ENCODE results near the gene POLR3A.
"Not testable (repeated sequence)": the region's sequence is repeated elsewhere in the genome, so short reads cannot be mapped to it uniquely, and the experiment has no call there.

POLR3A gene

GRCh38 chr10:78069151-78069550 lies 39.8 kb upstream of the POLR3A start:
- no peak overlapping the region for H3K9ac ChIP-seq (ENCODE audit: low read length)
- no peak for TF ChIP-seq EZH2phosphoT487 (IDR thresholded peaks at IDR 0.05; ENCODE audit: low read depth)
- TF ChIP-seq, protein P1, sequence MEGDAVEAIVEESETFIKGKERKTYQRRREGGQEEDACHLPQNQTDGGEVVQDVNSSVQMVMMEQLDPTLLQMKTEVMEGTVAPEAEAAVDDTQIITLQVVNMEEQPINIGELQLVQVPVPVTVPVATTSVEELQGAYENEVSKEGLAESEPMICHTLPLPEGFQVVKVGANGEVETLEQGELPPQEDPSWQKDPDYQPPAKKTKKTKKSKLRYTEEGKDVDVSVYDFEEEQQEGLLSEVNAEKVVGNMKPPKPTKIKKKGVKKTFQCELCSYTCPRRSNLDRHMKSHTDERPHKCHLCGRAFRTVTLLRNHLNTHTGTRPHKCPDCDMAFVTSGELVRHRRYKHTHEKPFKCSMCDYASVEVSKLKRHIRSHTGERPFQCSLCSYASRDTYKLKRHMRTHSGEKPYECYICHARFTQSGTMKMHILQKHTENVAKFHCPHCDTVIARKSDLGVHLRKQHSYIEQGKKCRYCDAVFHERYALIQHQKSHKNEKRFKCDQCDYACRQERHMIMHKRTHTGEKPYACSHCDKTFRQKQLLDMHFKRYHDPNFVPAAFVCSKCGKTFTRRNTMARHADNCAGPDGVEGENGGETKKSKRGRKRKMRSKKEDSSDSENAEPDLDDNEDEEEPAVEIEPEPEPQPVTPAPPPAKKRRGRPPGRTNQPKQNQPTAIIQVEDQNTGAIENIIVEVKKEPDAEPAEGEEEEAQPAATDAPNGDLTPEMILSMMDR (IDR thresholded peaks at IDR 0.05; ENCODE audit: low read depth, low read length) = no peak
- no peaks in the 10 kb centered on the region for H3K4me1 ChIP-seq (ENCODE audit: low read length)
- H3K36me3 ChIP-seq (replicated peaks; ENCODE audit: low read depth, low read length) = no peaks in the 10 kb centered on the region
- no peak overlapping the region for H3K27ac ChIP-seq (ENCODE audit: low read length)
- no peak overlapping the region for H3K4me3 ChIP-seq (ENCODE audit: low read length)
- H2AFZ ChIP-seq (ENCODE audit: low read depth, low read length) = no peak overlapping the region
- no peaks in the 10 kb centered on the region for H3K9me3 ChIP-seq (ENCODE audit: insufficient read depth, low read length)
- no peaks in the 10 kb centered on the region for H3K27me3 ChIP-seq (ENCODE audit: low read depth, low read length)
- no peaks in the 10 kb centered on the region for H3K79me2 ChIP-seq (ENCODE audit: low read length)
- H4K20me1 ChIP-seq (ENCODE audit: insufficient read depth, low read length) = no peaks in the 10 kb centered on the region
- no peak overlapping the region for H3K4me2 ChIP-seq (ENCODE audit: low read length)

- no peaks in the 10 kb centered on the region for H3K36me3 ChIP-seq (replicated peaks; ENCODE audit: low read depth, low read length)
- H3K27ac ChIP-seq (ENCODE audit: low read length) = no peak overlapping the region
- H3K4me1 ChIP-seq (ENCODE audit: low read length) = no peaks in the 10 kb centered on the region
- H4K20me1 ChIP-seq (ENCODE audit: insufficient read depth, low read length) = no peaks in the 10 kb centered on the region
- H3K4me2 ChIP-seq (ENCODE audit: low read length) = no peak overlapping the region
- H3K27me3 ChIP-seq (ENCODE audit: low read depth, low read length) = no peaks in the 10 kb centered on the region
- H3K9me3 ChIP-seq (ENCODE audit: insufficient read depth, low read length) = no peaks in the 10 kb centered on the region
- no peaks in the 10 kb centered on the region for H3K79me2 ChIP-seq (ENCODE audit: low read length)
- H3K4me3 ChIP-seq (ENCODE audit: low read length) = no peak overlapping the region
- H2AFZ ChIP-seq (ENCODE audit: low read depth, low read length) = no peak overlapping the region
- TF ChIP-seq EZH2phosphoT487 (IDR thresholded peaks at IDR 0.05; ENCODE audit: low read depth) = no peak
- TF ChIP-seq, protein P1 (IDR thresholded peaks at IDR 0.05; ENCODE audit: low read depth, low read length) = no peak
- no peak overlapping the region for H3K9ac ChIP-seq (ENCODE audit: low read length)
Observed at GRCh38 chr10:78066728-78067430, 37.6 kb upstream of the POLR3A start.

- no peak for TF ChIP-seq EZH2phosphoT487 (IDR thresholded peaks at IDR 0.05; ENCODE audit: low read depth)
- TF ChIP-seq, protein P1 (IDR thresholded peaks at IDR 0.05; ENCODE audit: low read depth, low read length) = no peak
Observed at GRCh38 chr10:78066012-78066411, 36.7 kb upstream of the POLR3A start.

GRCh38 chr10:78065611-78066010 lies 36.3 kb upstream of the POLR3A start:
- no peak for TF ChIP-seq EZH2phosphoT487 (IDR thresholded peaks at IDR 0.05; ENCODE audit: low read depth)
- TF ChIP-seq, protein P1 (IDR thresholded peaks at IDR 0.05; ENCODE audit: low read depth, low read length) = no peak
- H3K9me3 ChIP-seq (ENCODE audit: insufficient read depth, low read length) = no peaks in the 10 kb centered on the region
- no peaks in the 10 kb centered on the region for H3K79me2 ChIP-seq (ENCODE audit: low read length)
- H3K27me3 ChIP-seq (ENCODE audit: low read depth, low read length) = no peaks in the 10 kb centered on the region
- H3K4me1 ChIP-seq (ENCODE audit: low read length) = no peaks in the 10 kb centered on the region
- no peak overlapping the region for H3K9ac ChIP-seq (ENCODE audit: low read length)
- no peak overlapping the region for H3K4me3 ChIP-seq (ENCODE audit: low read length)
- H4K20me1 ChIP-seq (ENCODE audit: insufficient read depth, low read length) = no peaks in the 10 kb centered on the region
- H2AFZ ChIP-seq (ENCODE audit: low read depth, low read length) = no peak overlapping the region
- no peak overlapping the region for H3K27ac ChIP-seq (ENCODE audit: low read length)
- H3K4me2 ChIP-seq (ENCODE audit: low read length) = no peak overlapping the region
- no peaks in the 10 kb centered on the region for H3K36me3 ChIP-seq (replicated peaks; ENCODE audit: low read depth, low read length)

More at GRCh38 chr10:78066012-78066411, 36.7 kb upstream of the POLR3A start:
- H3K4me1 ChIP-seq (ENCODE audit: low read length) = no peaks in the 10 kb centered on the region
- no peaks in the 10 kb centered on the region for H3K27me3 ChIP-seq (ENCODE audit: low read depth, low read length)
- no peak overlapping the region for H2AFZ ChIP-seq (ENCODE audit: low read depth, low read length)
- no peak overlapping the region for H3K4me3 ChIP-seq (ENCODE audit: low read length)
- no peaks in the 10 kb centered on the region for H3K79me2 ChIP-seq (ENCODE audit: low read length)
- no peaks in the 10 kb centered on the region for H4K20me1 ChIP-seq (ENCODE audit: insufficient read depth, low read length)
- no peak overlapping the region for H3K27ac ChIP-seq (ENCODE audit: low read length)
- H3K9me3 ChIP-seq (ENCODE audit: insufficient read depth, low read length) = no peaks in the 10 kb centered on the region
- no peak overlapping the region for H3K4me2 ChIP-seq (ENCODE audit: low read length)
- no peaks in the 10 kb centered on the region for H3K36me3 ChIP-seq (replicated peaks; ENCODE audit: low read depth, low read length)
- no peak overlapping the region for H3K9ac ChIP-seq (ENCODE audit: low read length)

DNA sequence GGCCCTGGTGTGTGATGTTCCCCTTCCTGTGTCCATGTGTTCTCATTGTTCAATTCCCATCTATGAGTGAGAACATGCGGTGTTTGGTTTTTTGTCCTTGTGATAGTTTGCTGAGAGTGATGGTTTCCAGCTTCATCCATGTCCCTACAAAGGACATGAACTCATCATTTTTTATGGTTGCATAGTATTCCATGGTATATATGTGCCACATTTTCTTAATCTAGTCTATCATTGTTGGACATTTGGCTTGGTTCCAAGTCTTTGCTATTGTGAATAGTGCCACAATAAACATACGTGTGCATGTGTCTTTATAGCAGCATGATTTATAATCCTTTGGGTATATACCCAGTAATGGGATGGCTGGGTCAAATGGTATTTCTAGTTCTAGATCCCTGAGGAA lies 35.6 kb upstream of the POLR3A start:
- H3K9me3 ChIP-seq (ENCODE audit: insufficient read depth, low read length); H3K4me2 ChIP-seq (ENCODE audit: low read length); H3K27ac ChIP-seq (ENCODE audit: low read length); H3K36me3 ChIP-seq (replicated peaks; ENCODE audit: low read depth, low read length); H4K20me1 ChIP-seq (ENCODE audit: insufficient read depth, low read length); H3K4me3 ChIP-seq (ENCODE audit: low read length); H3K9ac ChIP-seq (ENCODE audit: low read length); H3K27me3 ChIP-seq (ENCODE audit: low read depth, low read length); H2AFZ ChIP-seq (ENCODE audit: low read depth, low read length); H3K4me1 ChIP-seq (ENCODE audit: low read length); H3K79me2 ChIP-seq (ENCODE audit: low read length): not testable (repeated sequence)

Data from OCI-LY3 (cell line).